ENCODE results near the gene PISD.
"Not testable (repeated sequence)": the region's sequence is repeated elsewhere in the genome, so short reads cannot be mapped to it uniquely, and the experiment has no call there.

PISD gene

DNA sequence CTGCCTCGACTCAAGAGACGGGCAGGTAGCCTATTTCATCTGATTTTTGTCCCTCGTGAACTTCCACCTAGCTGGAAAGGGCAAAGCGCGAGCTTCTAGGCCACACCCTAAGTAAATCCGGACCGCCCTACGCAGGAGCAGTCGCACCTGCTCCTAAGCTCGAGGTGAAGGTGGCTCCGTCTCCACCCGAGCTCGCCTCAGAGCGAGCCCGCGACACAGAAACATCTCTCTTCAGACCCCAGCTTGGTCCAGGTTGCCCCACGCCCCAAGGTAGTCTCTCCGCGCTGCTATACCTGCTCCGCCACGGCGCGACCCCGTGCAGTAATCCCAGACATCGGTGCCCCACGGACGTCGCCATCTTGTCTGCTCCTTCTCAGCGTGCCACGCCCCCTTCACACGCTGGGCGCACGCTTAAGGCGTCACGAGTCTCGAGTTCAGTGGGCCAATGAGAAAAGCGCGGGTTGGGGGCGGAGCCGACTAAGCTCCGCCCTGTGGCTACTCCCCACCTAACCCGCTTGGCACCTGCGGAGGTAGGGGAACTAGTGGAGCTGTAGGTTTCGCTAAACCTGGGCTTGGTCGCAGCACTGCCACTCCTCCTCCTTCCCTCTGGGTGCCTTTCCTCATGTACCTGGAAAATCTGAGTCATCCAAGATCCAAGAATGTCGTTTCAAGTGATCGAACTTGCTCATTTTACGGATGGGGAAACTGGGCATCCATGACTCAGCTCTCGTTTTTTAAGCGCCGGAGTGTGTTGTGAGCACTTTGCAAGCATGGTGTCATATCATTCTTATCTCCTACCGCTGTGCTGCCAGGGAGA, at the start of gene PISD:
TSS of gene PISD (minus strand) at position 365 of the 817 bp plus-strand sequence. CDS start at position 358, 7 bp downstream.
- DNase-seq = peak; percentile 97

DNA sequence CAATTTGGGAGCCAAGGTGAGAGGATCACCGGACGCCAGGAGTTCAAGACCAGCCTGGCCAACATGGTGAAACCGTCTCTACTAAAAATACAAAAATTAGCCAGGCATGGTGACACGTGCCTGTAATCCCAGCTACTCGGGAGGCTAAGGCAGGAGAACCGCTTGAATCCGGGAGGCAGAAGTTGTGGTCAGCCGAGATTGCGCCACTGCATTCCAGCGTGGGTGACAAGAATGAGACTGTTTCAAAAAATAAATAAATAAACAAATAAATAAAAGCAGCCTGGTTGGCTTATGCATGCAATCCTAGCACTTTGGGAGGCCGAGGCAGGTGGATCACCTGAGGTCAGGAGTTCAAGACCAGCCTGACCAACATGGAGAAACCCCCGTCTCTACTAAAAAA, 49.2 kb upstream of the PISD start:
- DNase-seq = not testable (repeated sequence)

DNA sequence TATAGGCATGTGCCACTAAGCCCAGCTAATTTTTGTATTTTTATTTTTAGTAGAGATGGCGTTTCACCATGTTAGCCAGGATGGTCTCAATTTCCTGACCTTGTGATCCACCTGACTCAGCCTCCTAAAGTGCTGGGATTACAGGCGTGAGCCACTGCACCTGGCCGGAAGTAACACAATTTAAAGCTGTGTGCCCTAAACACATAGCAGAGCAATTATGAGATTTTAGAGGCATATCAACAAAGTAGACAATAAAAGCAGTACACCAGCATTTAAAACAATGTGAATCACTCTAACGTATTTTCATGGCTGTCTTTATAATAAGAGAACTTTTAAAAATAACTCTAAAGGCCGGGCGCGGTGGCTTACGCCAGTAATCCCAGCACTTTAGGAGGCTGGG, 45.5 kb upstream of the PISD start:
- no peak for DNase-seq

DNA sequence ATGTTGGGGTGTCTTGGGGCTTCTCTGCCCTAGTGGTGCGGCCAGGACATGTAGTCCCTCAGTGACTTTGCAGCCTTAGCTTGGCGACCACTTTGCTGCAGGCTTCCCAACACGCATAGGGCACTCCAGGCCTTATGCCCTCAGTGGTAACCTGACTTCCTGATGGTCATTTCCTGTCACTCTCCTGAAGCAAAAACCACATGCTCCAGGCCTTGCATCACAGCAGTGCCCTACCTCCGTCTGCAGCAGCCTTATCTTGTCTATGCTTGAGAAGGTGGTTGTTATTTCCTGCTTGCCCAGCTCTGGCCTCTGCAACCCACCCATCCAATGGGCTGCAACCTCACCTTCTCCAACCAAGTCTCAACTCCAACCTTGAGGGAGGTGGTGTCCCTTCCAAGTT, 33.4 kb upstream of the PISD start:
- DNase-seq = peak; percentile 10

DNA sequence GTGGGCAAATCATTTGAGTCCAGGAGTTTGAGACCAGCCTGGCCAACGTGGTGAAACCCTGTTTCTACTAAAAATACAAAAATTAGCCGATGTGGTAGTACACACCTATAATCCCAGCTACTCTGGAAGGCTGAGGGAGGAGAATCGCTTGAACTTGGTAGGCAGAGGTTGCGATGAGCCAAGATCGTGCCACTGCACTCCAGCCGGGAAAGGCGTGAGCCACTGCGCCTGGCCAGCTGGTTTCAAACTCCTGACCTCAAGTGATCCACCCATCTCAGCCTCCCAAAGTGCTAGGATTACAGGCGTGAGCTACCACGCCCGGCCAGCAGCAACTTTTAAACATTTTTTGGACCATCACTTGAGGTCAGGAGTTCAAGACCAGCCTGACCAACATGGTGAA, 32.0 kb upstream of the PISD start:
- not testable (repeated sequence) for DNase-seq

DNA sequence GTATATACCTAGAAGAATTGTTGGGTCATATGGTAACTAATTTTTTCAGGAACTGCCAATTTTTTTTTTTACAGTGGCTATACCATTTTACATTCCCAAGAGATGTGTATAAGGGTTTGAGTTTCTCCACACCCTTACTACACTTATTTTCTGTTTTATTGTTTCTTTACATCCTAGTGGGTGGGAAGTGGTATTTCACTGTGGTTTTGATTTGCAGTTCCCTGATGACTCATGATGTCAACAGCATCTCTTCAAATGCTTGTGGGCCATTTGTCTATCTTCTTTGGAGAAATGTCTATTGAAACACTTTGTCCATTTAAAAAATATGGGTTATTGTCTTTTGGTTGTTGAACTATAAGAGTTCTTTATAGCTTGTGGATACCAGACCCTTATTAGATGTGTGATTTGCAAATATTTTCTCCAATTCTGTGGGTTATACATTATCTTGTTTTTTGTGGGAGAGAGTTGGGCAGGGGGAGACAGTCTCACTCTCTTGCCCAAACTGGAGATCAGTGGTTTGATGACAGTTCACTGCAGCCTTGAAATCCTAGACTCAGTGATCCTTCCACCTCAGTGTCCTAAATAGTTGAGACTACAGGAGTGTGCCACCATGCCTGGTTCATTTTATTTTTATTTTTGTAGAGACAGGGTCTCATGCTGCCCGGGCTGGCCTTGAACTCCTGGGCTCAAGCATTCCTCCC, 30.3 kb upstream of the PISD start:
- DNase-seq = peak; percentile 72

DNA sequence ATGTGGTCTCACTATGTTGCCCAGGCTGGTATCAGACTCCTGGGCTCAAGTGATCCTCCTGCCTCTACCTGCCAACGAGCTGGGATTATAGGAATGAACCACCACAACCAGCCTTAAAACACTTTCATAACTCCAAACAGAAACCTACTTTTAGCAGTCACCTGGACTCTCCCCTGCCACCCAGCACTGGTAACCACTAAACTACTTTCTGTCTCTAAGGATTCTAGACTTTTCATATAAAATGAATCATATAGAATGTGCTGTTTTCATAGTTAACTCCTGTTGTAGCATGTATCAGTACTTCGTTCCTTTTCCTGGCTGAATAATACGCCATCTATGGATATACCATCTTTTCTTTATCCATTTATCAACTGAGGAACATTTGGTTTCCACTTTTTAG, 29.4 kb upstream of the PISD start:
- DNase-seq = no peak

DNA sequence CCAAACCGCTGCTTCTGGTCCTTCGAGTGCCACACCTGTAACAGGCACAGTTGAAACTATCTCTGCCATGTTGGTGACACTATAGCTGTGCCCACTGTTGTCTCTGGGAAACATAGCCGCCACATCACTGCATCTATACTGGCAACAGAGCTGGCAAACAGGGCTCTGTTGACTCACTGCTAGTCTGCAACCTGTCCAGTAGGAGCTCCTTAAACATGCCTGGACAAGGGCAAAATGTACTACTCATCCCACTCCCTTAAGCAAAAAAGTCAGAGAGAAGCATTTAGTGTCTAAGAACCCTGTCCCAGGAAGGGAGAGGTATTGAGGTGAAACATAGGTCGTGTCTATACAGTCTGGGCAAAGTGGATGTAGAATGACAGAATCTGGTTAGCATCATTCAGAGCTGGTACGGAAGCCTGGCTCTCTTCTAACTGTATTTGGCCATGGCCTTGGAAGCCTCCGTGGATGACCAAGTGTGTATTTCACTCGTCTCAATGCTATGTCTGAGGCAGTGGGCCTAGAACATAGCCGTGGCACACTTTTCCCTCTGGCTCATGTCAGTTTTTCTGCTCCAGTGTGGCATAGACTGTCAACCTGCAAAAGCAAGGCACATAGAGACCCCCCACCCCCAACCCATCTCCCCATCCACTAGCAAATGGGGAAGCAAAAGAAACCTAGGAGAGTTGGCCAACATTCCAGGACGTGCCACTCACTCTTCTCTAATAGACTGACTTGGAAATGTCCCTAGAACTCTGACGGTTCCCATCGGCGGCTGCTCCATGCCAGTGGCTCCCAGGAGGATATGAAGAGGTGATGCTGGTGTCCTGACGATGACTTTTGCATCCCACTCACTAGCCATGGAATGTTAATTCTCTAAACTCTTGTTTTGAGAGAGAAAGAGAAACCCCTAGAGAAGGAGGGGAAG, 21.4 kb upstream of the PISD start:
- DNase-seq = no peak

DNA sequence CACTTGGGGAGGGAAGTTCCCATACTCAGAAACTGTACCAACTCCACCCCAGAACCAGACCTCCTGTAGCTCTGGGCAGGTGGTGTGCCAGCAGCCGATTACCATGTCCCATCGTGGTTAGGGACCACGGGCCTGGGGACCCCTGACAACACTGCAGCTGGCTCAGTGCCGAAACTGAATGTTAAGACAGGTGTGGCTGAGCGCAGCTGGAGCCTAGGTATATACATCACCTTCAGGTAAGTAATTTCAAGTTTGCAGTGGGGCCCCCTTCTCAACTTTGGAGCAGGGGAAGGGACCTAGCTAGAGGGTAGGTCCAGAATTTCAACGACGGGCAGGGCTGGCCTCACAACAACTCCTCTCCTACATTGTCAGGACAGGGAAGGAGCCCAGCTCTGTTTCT, 20.7 kb upstream of the PISD start:
- DNase-seq = no peak

DNA sequence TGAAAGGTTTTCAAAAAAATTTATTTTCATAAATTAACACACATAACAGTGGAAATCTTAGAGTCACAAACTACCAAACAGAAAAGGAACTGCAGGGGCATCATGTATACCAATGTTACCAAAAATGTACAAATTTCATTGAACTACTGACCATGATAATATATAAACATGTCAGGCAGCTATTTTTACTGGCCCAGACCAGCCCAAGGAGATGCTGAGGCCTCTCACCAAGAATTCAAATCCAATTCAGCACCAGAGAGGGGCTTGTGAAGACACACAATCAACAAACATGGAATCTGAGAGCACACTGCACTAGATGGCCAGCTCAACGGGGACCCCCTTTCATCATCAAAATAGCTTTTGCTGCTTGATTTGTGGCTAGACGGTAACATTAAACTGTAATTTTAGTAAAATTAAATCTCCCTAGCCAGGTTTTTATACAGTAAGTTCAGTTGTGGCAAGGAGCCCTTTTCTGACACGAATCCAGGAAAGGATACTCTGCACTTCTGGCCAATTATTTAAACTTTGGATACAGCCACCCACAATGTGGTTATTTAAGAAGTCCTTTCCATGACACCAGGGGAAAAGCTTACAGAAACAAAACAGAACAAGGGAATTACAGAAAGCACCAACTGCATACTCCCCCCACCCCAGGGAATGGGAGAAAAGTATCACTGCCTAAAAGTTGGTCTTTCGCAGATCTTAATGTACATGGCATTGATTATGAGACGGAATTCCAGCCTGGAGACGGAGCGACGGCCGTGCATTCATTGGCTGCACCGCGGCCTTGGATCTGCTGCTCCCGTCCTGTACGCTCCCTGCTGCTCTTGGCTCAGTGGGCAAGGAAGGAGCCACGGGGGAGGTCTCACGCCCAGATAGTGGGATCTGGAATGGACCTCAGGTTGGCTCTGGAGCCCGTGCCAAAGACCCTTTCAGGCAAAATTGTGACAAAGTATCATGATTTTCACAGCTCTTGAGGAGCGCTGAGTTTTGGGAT, 19.6 kb upstream of the PISD start:
- no peak for DNase-seq

DNA sequence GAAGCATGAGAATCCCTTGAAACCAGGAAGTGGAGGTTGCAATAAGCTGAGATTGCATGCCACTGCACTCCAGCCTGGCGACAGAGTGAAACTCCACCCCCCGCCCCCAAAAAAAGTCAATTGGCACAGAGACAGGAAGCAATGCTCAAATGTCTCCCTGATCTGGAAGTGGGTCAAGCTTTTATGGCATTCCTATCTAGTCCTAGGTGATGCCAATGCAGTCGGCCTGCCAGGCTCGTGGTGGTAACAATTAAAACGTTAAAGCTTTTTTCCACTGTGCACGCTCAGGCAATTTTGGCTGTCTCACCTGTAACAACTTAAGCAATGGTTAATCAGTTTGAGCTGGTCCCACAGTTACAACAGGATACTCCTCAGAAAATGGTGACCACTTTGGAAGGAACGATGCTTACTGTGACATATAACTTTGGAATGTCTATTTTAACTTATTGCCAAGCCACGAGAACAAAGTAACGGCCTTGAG, 18.9 kb upstream of the PISD start:
- no peak for DNase-seq

DNA sequence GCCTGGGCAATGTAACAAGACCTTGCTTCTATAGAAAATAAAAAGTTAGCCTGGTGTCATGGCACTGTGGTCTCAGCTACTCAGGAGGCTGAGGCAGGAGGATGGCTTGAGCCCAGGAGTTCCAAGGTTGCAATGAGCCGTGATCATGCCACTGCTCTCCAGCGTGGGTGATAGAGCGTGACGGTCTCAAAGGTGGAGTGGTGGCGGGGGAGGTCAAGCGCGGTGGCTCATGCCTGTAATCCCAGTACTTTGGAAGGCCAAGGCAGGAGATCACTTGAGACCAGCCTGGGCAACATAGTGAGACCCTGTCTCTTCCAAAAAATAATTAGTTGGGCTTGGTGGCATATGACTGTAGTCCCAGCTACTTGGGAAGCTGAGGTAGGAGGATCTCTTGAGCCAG, 16.7 kb upstream of the PISD start:
- no peak for DNase-seq

DNA sequence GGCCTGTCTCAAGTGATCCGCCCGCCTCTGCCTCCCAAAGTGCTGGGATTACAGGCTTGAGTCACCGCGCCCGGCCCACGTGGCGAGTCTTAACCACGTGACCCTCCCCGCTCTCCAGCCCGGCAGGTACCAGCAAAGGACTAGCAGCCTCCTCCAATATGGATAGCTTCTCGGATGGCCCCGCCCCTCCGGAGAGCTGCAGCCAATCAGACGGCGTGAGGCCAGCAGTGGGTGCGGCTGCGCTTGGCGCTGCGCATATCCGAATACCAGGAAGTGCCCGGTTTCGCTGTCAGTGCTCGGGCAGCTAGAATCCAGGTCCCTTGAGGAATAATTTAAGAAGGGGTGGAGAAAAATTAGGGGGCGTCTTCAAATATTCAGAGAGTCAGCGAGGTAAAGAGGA, 14.7 kb upstream of the PISD start:
- DNase-seq = peak; percentile 95

DNA sequence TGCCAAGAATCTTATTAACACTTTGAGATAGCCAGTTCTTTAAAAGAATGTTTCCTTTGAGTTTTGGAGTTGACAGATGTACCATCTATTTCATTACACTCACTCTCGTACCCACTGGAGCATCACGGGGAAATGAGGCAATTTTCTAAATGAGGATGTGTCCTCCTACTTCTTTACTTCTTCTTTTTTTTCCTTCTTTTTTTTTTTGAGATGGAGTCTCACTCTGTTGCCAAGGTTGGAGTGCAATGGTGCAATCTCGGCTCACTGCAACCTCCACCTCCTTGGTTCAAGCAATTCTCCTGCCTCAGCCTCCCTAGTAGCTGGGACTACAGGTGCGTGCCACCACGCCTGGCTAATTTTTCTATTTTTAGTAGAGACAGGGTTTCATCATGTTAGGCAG, 12.2 kb upstream of the PISD start:
- DNase-seq = not testable (repeated sequence)

DNA sequence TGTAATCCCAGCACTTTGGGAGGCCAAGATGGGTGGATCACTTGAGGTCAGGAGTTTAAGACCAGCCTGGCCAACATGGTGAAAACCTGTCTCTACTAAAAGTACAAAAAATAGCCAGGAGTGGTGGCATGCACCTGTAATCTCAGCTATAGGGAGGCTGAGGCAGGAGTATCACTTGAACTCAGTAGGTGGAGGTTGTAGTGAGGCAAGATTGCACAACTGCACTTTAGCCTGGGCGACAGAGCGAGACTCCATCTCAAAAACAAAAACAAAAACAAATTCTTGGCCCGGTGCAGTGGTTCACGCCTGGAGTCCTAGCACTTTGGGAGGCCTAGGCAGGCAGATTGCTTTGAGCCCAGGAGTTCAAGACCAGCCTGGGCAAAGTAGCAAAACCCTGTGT, 6.8 kb upstream of the PISD start:
- not testable (repeated sequence) for DNase-seq

DNA sequence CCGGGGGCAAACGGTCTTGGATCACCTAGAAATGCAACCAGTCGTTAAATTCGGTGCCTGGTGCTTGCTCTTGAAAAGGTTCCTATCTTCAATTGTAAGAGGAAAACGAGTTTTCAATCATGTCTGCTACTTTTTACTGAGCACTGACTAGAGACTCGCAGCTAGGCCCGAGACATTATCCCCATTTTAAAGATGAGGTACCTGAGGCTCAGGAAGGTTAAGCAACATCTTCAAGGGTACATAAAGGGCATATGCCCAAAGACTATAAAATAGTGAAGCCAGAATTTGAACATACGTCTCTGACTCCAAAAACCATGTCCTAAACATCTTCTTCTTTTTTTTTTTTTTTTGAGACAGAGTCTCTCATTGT, 638 bp upstream of the PISD start:
- DNase-seq = no peak

DNA sequence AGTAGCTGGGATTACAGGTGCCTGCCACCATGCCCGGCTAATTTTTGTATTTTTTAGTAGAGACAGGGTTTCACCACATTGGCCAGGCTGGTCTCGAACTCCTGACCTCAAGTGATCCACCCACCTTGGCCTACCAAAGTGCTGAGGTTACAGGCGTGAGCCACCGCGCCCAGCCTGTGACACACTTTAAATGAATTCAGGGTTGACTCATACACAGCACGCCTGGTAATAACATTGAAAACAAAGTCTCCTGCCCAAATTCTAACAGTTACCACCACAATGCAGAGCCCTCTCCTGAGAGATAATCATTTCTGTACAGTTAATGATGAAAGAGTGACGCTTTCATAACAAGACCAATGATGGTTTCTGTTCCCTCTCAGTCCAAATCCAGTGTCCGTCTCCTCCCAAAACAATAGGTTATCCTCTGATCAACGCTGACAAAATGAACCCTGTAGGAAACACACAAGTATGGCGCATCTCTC, 1.1 kb downstream of the PISD start:
- peak; percentile 81 for DNase-seq

DNA sequence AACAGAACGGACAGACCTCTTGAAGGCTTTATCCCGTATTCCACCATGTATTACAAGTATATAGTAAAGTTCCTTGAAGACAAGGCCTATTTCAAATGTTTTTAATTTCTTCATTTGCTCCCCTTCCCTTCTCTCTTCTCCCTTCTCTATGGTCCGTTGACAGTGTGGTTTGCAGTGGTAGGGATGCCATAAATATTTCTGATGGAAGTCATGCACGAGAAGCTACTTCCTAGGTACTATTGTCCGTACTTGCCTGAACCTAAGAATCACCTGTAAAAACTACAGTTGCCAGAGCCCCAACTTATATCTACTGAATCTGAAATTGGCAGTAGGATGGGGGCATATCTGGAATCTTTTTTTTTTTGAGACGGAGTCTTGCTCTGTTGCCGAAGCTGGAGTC, 2.8 kb downstream of the PISD start:
- DNase-seq = no peak

DNA sequence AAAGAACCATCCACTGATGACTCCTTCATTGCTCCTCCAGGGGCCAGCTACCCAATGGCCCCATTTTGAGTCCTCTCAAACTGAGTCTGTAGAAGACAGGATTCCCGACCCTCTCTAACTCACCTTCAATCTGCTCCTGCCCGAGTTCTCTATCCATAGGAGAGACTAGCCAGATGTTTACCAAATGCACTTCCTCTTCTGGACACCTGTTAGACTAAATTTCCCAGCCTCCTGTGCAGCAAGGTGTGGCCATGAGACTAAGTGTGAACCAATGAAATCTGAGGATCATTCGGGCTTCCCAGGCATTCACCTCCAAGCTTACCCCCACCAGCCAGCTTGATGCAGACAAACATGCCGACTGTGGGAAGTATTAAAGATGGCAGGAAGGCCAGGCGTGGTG, 7.6 kb downstream of the PISD start:
- no peak for DNase-seq

DNA sequence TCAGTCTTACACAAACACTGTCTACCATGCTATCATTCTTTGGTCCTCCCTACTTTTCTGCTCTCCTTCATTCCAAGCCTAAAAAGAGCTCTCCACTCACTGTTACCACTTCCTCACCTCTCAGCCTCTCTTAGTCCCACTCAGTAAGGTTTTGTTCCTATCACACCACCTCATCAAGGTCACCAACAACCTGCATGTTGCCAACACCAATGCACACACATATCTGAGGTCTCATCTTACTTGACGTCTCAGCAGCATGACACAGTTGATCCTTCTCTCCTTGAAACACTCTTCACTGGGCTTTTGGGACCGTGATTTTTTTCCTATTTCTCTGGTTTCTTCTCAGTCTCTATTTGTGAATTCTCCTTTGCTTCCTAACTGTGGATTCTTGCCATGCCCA, 8.1 kb downstream of the PISD start:
- DNase-seq = no peak

DNA sequence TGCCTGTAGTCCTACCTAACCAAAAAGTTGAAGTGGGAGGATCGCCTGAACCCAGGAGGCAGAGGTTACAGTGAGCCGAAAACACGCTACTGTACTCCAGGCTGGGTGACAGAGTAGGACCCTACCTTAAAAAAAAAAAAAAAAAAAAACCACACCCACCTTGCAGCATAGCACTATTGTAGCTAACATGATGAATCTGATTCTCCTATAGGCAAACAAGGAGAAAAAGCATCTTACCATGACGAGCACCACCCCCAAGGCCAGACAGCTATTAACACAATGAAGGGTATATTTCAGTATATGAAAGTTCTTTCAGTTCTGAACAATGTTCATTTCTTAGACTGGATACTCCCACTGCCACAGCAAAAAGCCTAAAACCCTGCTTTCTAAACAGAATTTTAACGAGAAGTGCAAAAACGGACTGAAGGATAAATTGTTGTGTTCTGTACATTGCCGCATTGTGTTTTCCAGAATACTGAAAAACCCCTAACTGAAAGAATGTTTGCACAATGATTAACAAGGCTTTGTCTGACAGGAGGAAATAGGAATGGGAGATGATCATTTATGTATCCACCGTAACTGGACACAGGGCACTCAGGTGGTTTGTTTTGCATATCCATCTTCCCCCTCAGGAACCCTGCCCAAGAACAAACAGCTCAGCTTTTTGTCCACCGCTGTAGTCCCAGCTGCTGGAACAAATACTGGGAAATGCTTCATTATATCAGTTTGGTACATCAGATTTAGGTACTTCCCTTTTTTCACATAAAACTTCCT, 8.9 kb downstream of the PISD start:
- no peak for DNase-seq

All from activated CD4-positive, alpha-beta T cell treated with anti-CD3 and anti-CD28 coated beads, Interleukin-2, amount 50 U/mL, for 16 hours (primary cell).